Stimulated activated CD4-positive, alpha-beta T cell treated with anti-CD3 and anti-CD28 coated beads, Interleukin-4, amount 100 ng/mL, for 1 hour (primary cell): ENCODE results near the gene EOLA1.
"Not testable (repeated sequence)": the region's sequence is repeated elsewhere in the genome, so short reads cannot be mapped to it uniquely, and the experiment has no call there.

Experiments used
- DNase-seq: peaks from one replicate; pipeline ENCODE4 v3.0.0-alpha.2; 2020

Gene EOLA1

GRCh38 chrX:149546962-149547361 is 6.2 kb downstream of the EOLA1 start:
- not testable (repeated sequence) for DNase-seq

DNA sequence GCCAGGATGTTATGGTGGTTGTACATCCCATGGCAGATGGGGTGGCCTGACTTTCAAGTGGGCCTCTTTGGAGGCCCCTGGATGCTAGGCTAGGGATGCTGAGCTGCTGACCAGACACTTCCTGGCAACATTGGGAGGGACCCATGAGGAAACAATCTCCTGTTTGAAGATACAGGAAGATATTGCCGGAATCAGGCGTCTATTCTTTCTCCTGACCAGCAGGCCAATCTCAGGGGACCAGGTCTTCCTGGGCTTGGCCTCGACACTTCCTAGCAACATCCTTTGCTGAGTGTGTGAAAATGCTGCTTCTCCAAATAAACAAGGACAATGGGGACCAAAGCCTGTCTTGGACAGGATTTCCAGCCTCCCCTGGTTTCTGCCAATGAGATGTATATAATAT is 7.0 kb downstream of the EOLA1 start:
- not testable (repeated sequence) for DNase-seq

DNA sequence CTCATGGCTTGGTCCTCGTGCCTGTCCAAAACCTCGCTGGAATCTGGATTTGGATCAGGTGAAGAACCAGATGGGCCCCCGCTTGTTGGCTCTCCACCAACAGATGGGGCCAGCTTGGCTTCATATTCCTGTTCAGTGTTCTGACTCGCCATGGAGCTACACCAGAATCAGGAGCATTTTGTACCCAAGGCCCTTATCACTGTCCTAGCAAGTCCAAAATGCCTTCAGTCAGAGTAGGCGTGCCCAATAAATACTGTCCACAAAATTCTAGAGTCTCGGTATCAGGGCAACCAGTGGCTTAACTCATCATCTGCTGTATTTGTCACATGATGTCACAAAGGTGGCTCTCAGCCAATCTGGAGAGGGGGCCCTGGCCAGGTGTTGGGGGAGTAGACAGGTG is 8.9 kb downstream of the EOLA1 start, which contains the start of gene HSFX3:
HSFX3 (minus strand) TSS at position 224 of the 400 bp plus-strand sequence; CDS start at position 152, 72 bp downstream.
- DNase-seq: not testable (repeated sequence)

DNA sequence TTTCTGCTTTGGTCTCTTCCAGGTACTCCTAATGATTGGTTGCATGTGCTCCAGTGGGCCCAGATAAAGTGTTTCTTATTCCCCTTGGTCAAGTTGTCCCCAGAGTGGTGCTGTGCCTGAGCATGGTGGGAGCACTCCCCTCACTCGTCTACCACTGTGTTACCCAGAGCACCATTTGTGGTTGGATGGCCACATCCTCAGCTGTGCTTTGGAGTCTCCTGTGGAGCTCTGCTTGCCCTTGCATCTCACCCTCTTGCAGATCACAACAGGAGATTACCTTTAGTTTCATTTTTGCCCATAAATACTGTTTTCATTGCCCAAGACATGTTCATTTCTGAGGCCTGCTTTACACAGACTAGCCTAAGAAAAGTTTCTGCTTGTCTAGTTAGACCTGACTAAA is 9.6 kb downstream of the EOLA1 start:
- not testable (repeated sequence) for DNase-seq

GRCh38 chrX:149551245-149551938 is 10.6 kb downstream of the EOLA1 start:
- not testable (repeated sequence) for DNase-seq

- DNase-seq: not testable (repeated sequence)
Observed at GRCh38 chrX:149551939-149552248, 11.1 kb downstream of the EOLA1 start.

DNA sequence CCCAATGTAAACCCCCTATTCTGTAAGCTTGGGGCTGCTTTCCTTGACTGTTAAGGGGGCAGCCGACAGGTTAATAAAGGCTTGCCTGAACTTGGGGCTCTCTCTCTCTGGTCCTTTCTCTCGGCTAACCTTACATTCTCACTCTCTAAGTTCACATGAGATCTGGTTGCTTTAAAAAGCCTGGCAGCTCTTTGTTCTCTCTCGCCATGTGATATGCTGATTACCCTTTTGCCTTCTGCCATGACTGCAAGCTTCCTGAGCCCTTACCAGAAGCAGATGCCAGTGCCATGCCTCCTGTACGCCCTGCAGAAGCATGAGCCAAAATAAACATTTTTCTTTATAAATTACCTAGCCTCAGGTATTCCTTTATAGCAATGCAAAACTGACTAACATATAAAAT is 14.4 kb downstream of the EOLA1 start:
- DNase-seq: not testable (repeated sequence)

- no peak for DNase-seq
Observed at GRCh38 chrX:149563359-149563758, 22.5 kb downstream of the EOLA1 start.

DNA sequence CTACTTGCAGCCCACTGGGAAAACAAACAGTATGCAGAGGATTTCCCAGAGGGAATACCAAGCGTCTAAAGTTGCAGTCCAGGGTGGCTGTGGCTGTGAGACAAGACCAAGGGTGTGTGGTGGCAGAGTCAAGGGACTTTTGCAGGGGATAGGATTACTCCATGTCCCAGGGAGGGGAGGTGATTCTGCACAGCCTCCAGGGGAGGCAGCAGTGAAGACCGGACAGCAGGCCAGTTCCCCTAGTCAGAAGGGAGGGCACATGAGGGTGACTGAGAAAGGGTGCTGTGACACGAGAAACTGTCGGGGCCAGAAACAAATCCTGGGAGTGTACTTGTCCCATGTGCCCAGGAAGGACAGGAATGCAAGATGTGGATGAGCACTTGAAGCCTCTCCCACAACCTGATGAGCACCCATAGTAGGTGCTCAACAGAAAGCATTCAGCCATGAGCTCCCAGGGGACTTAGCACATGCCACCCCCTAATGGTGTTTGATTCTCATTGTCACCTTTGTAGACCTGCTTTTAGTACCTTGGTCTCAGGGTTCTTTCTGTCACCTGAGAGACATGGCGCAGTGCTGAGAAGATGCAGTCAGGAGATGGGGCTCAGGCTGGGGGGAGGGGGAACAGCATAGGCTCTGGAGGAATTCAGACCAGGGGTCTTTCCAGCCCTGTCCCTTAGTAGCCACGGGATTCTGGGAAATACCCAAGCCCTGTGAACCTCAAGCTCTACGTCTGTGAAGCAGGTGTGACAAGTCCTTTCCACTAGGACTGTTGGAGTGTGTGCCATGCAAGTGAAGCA is 27.0 kb downstream of the EOLA1 start:
- DNase-seq: no peak

DNA sequence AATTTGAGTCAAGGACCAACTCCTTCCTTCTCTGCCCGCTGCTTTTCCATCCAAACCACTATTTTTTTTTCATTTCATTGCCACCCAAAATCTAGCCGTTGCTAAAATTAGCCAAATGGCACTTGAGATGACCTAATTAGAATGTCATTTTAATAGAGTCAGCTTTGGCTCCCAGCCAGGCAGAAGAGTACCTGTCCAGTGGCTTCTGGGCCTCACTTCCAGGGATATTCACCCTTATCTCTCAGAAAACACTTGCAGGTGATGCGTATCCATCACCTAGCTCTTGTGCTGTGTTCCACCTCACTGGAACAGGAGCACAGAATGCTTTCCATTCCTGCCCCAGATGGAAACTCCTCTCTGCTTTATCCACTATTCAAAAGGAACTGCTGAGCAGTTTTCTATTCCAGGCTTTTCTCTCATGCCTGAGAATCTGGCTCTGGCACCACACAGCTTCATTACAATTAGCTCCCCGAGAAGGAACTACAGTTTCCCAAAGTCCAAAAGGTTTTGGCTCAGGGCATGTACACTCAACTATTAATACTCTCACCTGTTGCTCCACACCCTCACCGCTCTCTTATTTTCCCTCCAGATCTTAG is 28.0 kb downstream of the EOLA1 start:
- DNase-seq: no peak

GRCh38 chrX:149569770-149570169 is 29.0 kb downstream of the EOLA1 start:
- DNase-seq: no peak

GRCh38 chrX:149570668-149571067 is 29.9 kb downstream of the EOLA1 start:
- no peak for DNase-seq

DNA sequence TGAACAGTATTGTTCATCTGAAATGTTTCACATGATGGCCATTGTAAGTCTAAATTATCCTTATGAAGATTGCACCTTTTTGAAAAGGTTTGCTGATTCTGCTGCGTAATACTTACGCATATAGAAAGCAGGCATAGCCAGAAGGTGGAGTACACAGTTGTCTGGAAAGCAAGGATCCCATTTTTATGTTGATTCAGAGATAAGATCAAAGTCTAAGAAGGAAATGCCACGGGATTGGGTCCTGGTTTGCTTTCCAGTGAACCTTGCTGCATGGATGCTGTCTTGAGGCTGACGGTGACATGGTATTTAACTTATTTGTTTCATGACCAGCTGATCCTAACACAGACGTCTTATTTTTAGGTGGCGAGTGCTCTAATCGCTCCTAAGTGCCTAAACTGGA is 31.0 kb downstream of the EOLA1 start:
- DNase-seq: no peak

DNA sequence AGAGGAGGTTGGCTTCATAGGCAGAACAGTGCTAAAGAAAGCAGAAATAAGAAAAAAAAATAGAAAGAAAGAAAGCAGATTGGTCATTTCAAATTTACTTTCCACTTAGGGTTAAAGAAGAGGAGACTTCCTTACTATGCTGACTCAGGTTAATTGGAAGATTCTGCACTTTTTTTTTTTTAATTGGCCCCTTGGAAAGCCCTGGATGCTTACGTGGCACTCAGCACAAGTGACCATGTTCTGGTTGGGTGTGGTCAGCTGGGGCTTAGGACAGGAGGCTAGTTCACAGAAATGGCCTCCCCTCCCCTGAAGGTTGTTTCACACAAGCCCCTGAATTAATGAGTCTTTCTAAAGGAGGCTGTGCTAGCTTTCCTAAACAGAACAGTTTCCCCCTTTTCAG is 31.9 kb downstream of the EOLA1 start:
- DNase-seq: no peak

GRCh38 chrX:149573456-149573855 is 32.6 kb downstream of the EOLA1 start:
- DNase-seq: not testable (repeated sequence)

- DNase-seq: not testable (repeated sequence)
Observed at GRCh38 chrX:149585631-149586030, 44.8 kb downstream of the EOLA1 start.

GRCh38 chrX:149587359-149587758 is 46.5 kb downstream of the EOLA1 start, which contains the start of gene MAGEA9B:
MAGEA9B (minus strand) TSS chrX:149587459; CDS start chrX:149583179, 4,280 bp downstream.
- not testable (repeated sequence) for DNase-seq

GRCh38 chrX:149590993-149591392 is 50.2 kb downstream of the EOLA1 start:
- not testable (repeated sequence) for DNase-seq

- DNase-seq: not testable (repeated sequence)
Observed at GRCh38 chrX:149595214-149595613, 54.4 kb downstream of the EOLA1 start, which contains the start of gene HSFX2. HSFX2 (minus strand) TSS chrX:149595314; CDS start chrX:149594700, 614 bp downstream.

DNA sequence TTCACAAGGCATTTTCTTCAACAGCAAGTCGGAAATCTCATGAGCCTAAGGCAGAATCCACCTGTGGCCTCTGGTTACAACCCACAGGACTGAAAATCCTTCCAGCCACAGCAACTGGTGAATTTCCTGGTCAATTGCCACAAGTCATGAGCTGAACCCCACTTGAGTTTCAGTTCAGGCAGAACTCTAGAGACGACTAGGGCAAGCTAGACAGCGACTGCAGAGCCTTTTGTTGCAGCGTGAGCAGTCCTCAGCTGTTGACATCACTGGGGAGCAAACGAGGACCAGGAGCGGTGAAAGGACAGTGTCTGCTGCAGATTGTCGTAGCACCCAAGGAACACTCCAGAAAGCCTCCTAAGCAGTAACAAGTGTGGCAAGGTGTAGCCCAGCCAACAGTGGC is 55.1 kb downstream of the EOLA1 start:
- not testable (repeated sequence) for DNase-seq
